Activated CD4-positive, alpha-beta T cell treated with anti-CD3 and anti-CD28 coated beads, Interleukin-2, amount 10 ng/mL, durations not matched to agents 7 days and 5 days (primary cell): Measurements from ENCODE around the gene CDK12. TPM values are rescaled to one million over a fixed set of nuclear protein-coding genes. Genes with fewer than 3 reads are reported as not detected.
"Not testable (repeated sequence)": the region's sequence is repeated elsewhere in the genome, so short reads cannot be mapped to it uniquely, and the experiment has no call there.

ENCODE experiments used
- CTCF ChIA-PET: fragments of 350-600 bp; sonication (Branson Sonifier 250); formaldehyde crosslinking; loops from one replicate; lab custom pipeline; 2021; ENCODE audit warnings: antibody characterized with exemption; lab: Charles Lee
- POLR2A ChIA-PET: fragments of 350-600 bp; sonication (Branson Sonifier 250); formaldehyde crosslinking; loops from one replicate; lab custom pipeline; 2021; ENCODE audit warnings: antibody characterized with exemption; lab: Charles Lee
- DNase-seq: peaks from one replicate; pipeline ENCODE4 v3.0.0-alpha.2; 2020
- H3K27ac Mint-ChIP-seq: one replicate; pipeline ENCODE4 v1.8.0; 2021; ENCODE audit warnings: mild to moderate bottlenecking, moderate library complexity, mixed read lengths
- H3K27me3 Mint-ChIP-seq: one replicate; pipeline ENCODE4 v1.8.0; 2021; ENCODE audit warnings: mixed read lengths
- H3K36me3 Mint-ChIP-seq: one replicate; pipeline ENCODE4 v1.8.0; 2021; ENCODE audit warnings: low read depth, mixed read lengths
- H3K4me1 Mint-ChIP-seq: one replicate; pipeline ENCODE4 v1.8.0; 2021; ENCODE audit warnings: mixed read lengths
- H3K4me3 Mint-ChIP-seq: one replicate; pipeline ENCODE4 v1.8.0; 2021; ENCODE audit warnings: mild to moderate bottlenecking, moderate library complexity, mixed read lengths
- H3K9me3 Mint-ChIP-seq: one replicate; pipeline ENCODE4 v1.8.0; 2021; ENCODE audit warnings: mixed read lengths
- total RNA-seq, 2 experiments: library from RNA; stranded (reverse); gene quantifications; one replicate each; pipeline ENCODE4 v1.2.3, GENCODE V29; 2021

The CDK12 gene
- 100 to 1,000 TPM in 1 of 2 experiments, 10 to 100 TPM in 1; 89.9 to 100 TPM for total RNA-seq

GRCh38 chr17:39461113-39461925 is at the start of gene CDK12:
Gene CDK12 (plus strand): TSS chr17:39461486. CDS start chr17:39462072, 586 bp downstream.
- Mint-ChIP-seq H3K27me3 (no peaks in the 10 kb centered on the region), H3K4me3 (peak within 1 kb of the TSS; percentile 86), H3K9me3 (no peaks in the 10 kb centered on the region), H3K27ac (peak within 1 kb of the TSS; percentile 95), H3K36me3 (peaks cover 26% of the 10 kb centered on the region), H3K4me1 (peaks cover 34% of the 10 kb centered on the region)
- ChIA-PET CTCF (interaction anchor here (0.6 to 2.8 kb wide), 9 partner anchors 8 to 643 kb away, joined by 3 to 12 read pairs (median 4); partner anchors contain the start of gene MED1), POLR2A (interaction anchor here (0.6 to 1.8 kb wide), 5 partner anchors 9 to 560 kb away, joined by 3 to 10 read pairs (median 5); partner anchors contain the start of gene MED1)
- peak; percentile 98 for DNase-seq

GRCh38 chr17:39416141-39416540 is 45.1 kb upstream of the CDK12 start:
- peaks cover 35% of the 10 kb centered on the region for H3K36me3 Mint-ChIP-seq
- no peaks in the 10 kb centered on the region for H3K4me1 Mint-ChIP-seq
- ChIA-PET CTCF (no interaction called here), POLR2A (no interaction called here)
- no peaks in the 10 kb centered on the region for H3K27me3 Mint-ChIP-seq
- no peak for DNase-seq
- H3K27ac Mint-ChIP-seq = no peak overlapping the region
- no peak overlapping the region for H3K4me3 Mint-ChIP-seq
- H3K9me3 Mint-ChIP-seq = no peaks in the 10 kb centered on the region

GRCh38 chr17:39429600-39429999 is 31.7 kb upstream of the CDK12 start:
- CTCF ChIA-PET = no interaction called here
- Mint-ChIP-seq H3K4me1 (no peaks in the 10 kb centered on the region), H3K27ac (no peak overlapping the region), H3K9me3 (no peaks in the 10 kb centered on the region), H3K4me3 (no peak overlapping the region), H3K36me3 (peaks cover 33% of the 10 kb centered on the region), H3K27me3 (no peaks in the 10 kb centered on the region)
- DNase-seq = no peak
- POLR2A ChIA-PET = no interaction called here

- peaks cover 35% of the 10 kb centered on the region for H3K36me3 Mint-ChIP-seq
- H3K27me3 Mint-ChIP-seq, H3K4me3 Mint-ChIP-seq, H3K4me1 Mint-ChIP-seq, POLR2A ChIA-PET, DNase-seq, H3K27ac Mint-ChIP-seq, H3K9me3 Mint-ChIP-seq: not testable (repeated sequence)
- CTCF ChIA-PET = interaction anchor here (0.6 to 1.2 kb wide), 2 partner anchors 17 to 24 kb away, joined by 4 read pairs; no protein-coding TSS in a partner anchor
These were observed 21.4 kb upstream of the CDK12 start for GRCh38 chr17:39439868-39440267.

GRCh38 chr17:39443326-39443725 is 18.0 kb upstream of the CDK12 start:
- H3K27ac Mint-ChIP-seq = no peak overlapping the region
- no peak for DNase-seq
- peaks cover 14% of the 10 kb centered on the region for H3K4me1 Mint-ChIP-seq
- no peaks in the 10 kb centered on the region for H3K27me3 Mint-ChIP-seq
- no peak overlapping the region for H3K4me3 Mint-ChIP-seq
- H3K36me3 Mint-ChIP-seq = peaks cover 43% of the 10 kb centered on the region
- ChIA-PET POLR2A (no interaction called here), CTCF (no interaction called here)
- H3K9me3 Mint-ChIP-seq = no peaks in the 10 kb centered on the region

- H3K27me3 Mint-ChIP-seq = no peaks in the 10 kb centered on the region
- DNase-seq = no peak
- ChIA-PET CTCF (interaction anchor here (0.6 to 1.2 kb wide), 3 partner anchors 9 to 32 kb away, joined by 3 to 10 read pairs (median 5); partner anchors contain the start of gene CDK12), POLR2A (interaction anchor here (0.6 kb wide), 1 partner anchor 74 kb away, joined by 10 read pairs; no protein-coding TSS in a partner anchor)
- no peaks in the 10 kb centered on the region for H3K9me3 Mint-ChIP-seq
- no peak overlapping the region for H3K27ac Mint-ChIP-seq
- peaks cover 38% of the 10 kb centered on the region for H3K4me1 Mint-ChIP-seq
- peaks cover 20% of the 10 kb centered on the region for H3K36me3 Mint-ChIP-seq
- no peak overlapping the region for H3K4me3 Mint-ChIP-seq
These were observed 13.7 kb upstream of the CDK12 start for GRCh38 chr17:39447561-39447960.

GRCh38 chr17:39450051-39450450 is 11.2 kb upstream of the CDK12 start:
- Mint-ChIP-seq H3K9me3 (no peaks in the 10 kb centered on the region), H3K27ac (no peak overlapping the region), H3K4me3 (peak overlapping the region; percentile 95), H3K36me3 (peaks cover 9% of the 10 kb centered on the region), H3K27me3 (no peaks in the 10 kb centered on the region), H3K4me1 (peaks cover 33% of the 10 kb centered on the region)
- CTCF ChIA-PET = interaction anchor here (1.6 kb wide), 1 partner anchor 26 kb away, joined by 5 read pairs; no protein-coding TSS in a partner anchor
- POLR2A ChIA-PET = no interaction called here
- DNase-seq = no peak

GRCh38 chr17:39450847-39451581 is 10.3 kb upstream of the CDK12 start, which contains the start of gene MED1:
Gene MED1 (minus strand): TSS chr17:39451263. CDS start chr17:39451062, 201 bp downstream.
- POLR2A ChIA-PET = interaction anchor here (1.1 to 1.3 kb wide), 2 partner anchors 11 to 12 kb away, joined by 7 to 9 read pairs; partner anchors contain the start of gene CDK12
- peak within 1 kb of the TSS; percentile 99 for H3K27ac Mint-ChIP-seq
- no peaks in the 10 kb centered on the region for H3K9me3 Mint-ChIP-seq
- H3K27me3 Mint-ChIP-seq = no peaks in the 10 kb centered on the region
- DNase-seq = peak; percentile 96
- H3K4me1 Mint-ChIP-seq = peaks cover 33% of the 10 kb centered on the region
- H3K4me3 Mint-ChIP-seq = peak within 1 kb of the TSS; percentile 95
- CTCF ChIA-PET = interaction anchor here (0.7 to 1.6 kb wide), 5 partner anchors 11 to 724 kb away, joined by 3 to 12 read pairs (median 5); partner anchors contain the start of gene CDK12
- peaks cover 9% of the 10 kb centered on the region for H3K36me3 Mint-ChIP-seq

GRCh38 chr17:39455919-39456318 is 5.4 kb upstream of the CDK12 start:
- Mint-ChIP-seq H3K27ac (no peak overlapping the region), H3K27me3 (no peaks in the 10 kb centered on the region), H3K4me3 (no peak overlapping the region), H3K9me3 (no peaks in the 10 kb centered on the region), H3K4me1 (peaks cover 20% of the 10 kb centered on the region), H3K36me3 (no peaks in the 10 kb centered on the region)
- CTCF ChIA-PET = interaction anchor here (0.7 kb wide), 1 partner anchor 151 kb away, joined by 3 read pairs; no protein-coding TSS in a partner anchor
- POLR2A ChIA-PET = no interaction called here
- DNase-seq = no peak

- Mint-ChIP-seq H3K9me3 (no peaks in the 10 kb centered on the region), H3K36me3 (peaks cover 27% of the 10 kb centered on the region), H3K4me3 (peak overlapping the region; percentile 86), H3K4me1 (peaks cover 37% of the 10 kb centered on the region), H3K27me3 (no peaks in the 10 kb centered on the region), H3K27ac (peak overlapping the region; percentile 95)
- no peak for DNase-seq
- ChIA-PET CTCF (interaction anchor here (0.6 to 2.8 kb wide), 7 partner anchors 11 to 643 kb away, joined by 3 to 12 read pairs (median 3); partner anchors contain the start of genes MED1 and MIEN1), POLR2A (interaction anchor here (1.8 kb wide), 1 partner anchor 11 kb away, joined by 7 read pairs; the partner anchor contains the start of gene MED1)
These were observed 762 bp downstream of the CDK12 start for GRCh38 chr17:39461926-39462569.

- Mint-ChIP-seq H3K4me1 (peaks cover 43% of the 10 kb centered on the region), H3K9me3 (no peaks in the 10 kb centered on the region), H3K27ac (peak overlapping the region; percentile 95), H3K36me3 (peaks cover 33% of the 10 kb centered on the region), H3K4me3 (peak overlapping the region; percentile 86), H3K27me3 (no peaks in the 10 kb centered on the region)
- no peak for DNase-seq
- CTCF ChIA-PET = interaction anchor here (0.7 to 2.8 kb wide), 4 partner anchors 12 to 268 kb away, joined by 3 to 12 read pairs (median 4); partner anchors contain the start of genes MED1 and MIEN1
- POLR2A ChIA-PET = interaction anchor here (1.2 kb wide), 1 partner anchor 12 kb away, joined by 9 read pairs; the partner anchor contains the start of gene MED1
These were observed 1.5 kb downstream of the CDK12 start for GRCh38 chr17:39462631-39463375.
